Activated CD8-positive, alpha-beta memory T cell treated with anti-CD3 and anti-CD28 coated beads for 36 hours (primary cell): ENCODE measurements around the gene ITPR2. TPM values are rescaled to one million over a fixed set of nuclear protein-coding genes. Genes with fewer than 3 reads are reported as not detected.

Experiments used
- CTCF ChIA-PET: fragments of 350-600 bp; sonication (Branson Sonifier 250); formaldehyde crosslinking; loops from one replicate; lab custom pipeline; 2021; ENCODE audit warnings: antibody characterized with exemption; lab: Charles Lee
- POLR2A ChIA-PET: fragments of 350-600 bp; sonication (Branson Sonifier 250); formaldehyde crosslinking; loops from one replicate; lab custom pipeline; 2021; ENCODE audit warnings: antibody characterized with exemption; lab: Charles Lee
- total RNA-seq, 2 experiments: library from RNA; stranded (reverse); gene quantifications; one replicate each; pipeline ENCODE4 v1.2.3, GENCODE V29; 2021

The ITPR2 gene
- total RNA-seq, 2 experiments from 2014 or later = 27.0 to 28.6 TPM

DNA sequence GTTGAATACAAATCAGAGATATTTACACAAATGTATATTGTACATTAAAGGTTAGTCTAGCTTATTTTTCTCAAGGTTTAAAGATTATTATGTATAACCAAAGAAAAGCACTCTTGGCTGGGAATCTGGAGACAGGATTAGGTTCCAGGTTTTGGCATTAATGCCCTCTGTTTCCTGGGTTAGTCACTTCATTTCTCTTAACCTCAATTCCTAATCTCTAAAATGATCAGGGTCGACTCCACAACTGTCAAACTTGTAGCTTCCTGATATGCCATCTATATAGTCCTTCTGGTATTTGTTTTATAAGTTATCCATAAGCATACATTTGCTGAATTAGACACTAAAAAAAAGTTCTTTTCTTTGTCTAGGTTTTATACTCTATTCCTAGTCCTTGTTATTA, 2.6 kb downstream of the ITPR2 start:
- ChIA-PET POLR2A (no interaction called here), CTCF (no interaction called here)

DNA sequence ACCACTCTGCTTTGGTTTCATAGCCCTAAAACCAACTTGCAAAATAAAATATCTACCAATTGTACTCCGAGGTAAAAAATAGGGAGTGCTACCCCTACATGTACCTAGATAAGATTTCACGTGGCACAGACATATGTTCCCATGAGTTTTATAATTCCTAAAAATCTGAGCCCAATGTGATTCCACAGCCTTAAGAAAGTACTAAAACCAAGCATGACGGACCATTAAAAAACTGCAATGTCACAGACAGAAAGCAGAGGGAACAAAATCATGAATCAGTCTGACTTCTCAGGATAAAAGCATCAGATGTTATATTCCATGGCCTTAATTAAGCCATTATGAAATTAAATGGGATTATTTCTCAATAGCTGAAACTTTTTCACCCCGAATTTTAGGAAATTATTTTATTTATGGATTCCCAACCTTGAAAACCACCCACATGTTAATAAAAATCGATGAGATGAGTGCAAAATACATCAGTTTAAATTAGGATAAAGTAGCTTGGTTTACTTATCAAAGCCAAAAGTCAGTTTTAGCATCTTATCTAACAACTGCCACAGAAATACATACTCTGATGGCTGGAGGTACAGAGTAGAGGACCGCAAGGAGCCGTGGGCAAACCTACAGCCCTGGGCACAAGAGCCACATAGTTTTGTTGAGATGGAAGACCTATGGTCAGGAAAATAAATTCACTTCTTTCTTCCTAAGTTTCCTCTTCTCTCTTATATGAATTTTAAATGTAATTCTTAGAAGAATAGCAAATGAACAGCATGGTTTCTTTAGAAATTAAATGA, 4.5 kb downstream of the ITPR2 start:
- POLR2A ChIA-PET = no interaction called here

GRCh38 chr12:26826437-26826836, 6.6 kb downstream of the ITPR2 start:
- ChIA-PET CTCF (interaction anchor here (1.1 kb wide), 1 partner anchor 24 kb away, joined by 3 read pairs; no protein-coding TSS in a partner anchor), POLR2A (no interaction called here)

More for the DNA sequence above, 4.5 kb downstream of the ITPR2 start:
- CTCF ChIA-PET = no interaction called here

GRCh38 chr12:26825459-26826016, 7.5 kb downstream of the ITPR2 start:
- ChIA-PET CTCF (interaction anchor here (1.1 kb wide), 1 partner anchor 24 kb away, joined by 3 read pairs; no protein-coding TSS in a partner anchor), POLR2A (no interaction called here)

GRCh38 chr12:26823390-26823789, 9.6 kb downstream of the ITPR2 start:
- CTCF ChIA-PET = no interaction called here

DNA sequence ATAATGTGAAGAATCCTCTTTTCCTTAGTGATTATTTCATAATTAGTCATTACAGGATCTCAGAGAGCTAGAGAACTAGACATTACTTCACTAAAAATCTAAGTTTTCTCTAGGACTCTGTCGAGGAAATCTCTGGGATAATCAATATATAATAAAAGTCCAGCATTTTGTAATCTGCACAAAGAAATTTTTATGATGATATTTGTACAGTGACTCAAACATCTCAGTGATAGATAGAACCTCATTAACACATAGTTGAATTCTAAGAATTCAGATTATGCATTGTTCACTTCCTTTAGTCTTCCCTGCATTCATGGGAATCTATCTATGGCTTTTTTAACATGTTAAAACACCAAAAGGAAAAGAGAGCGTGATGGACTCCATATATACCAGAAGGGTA, 11.0 kb downstream of the ITPR2 start:
- ChIA-PET CTCF (no interaction called here), POLR2A (no interaction called here)

More at GRCh38 chr12:26823390-26823789, 9.6 kb downstream of the ITPR2 start:
- POLR2A ChIA-PET = no interaction called here

GRCh38 chr12:26821212-26821701, 11.7 kb downstream of the ITPR2 start:
- CTCF ChIA-PET = no interaction called here
- POLR2A ChIA-PET = no interaction called here

GRCh38 chr12:26818636-26819035, 14.4 kb downstream of the ITPR2 start:
- ChIA-PET POLR2A (no interaction called here), CTCF (no interaction called here)

GRCh38 chr12:26818201-26818600, 14.8 kb downstream of the ITPR2 start:
- ChIA-PET CTCF (no interaction called here), POLR2A (no interaction called here)

DNA sequence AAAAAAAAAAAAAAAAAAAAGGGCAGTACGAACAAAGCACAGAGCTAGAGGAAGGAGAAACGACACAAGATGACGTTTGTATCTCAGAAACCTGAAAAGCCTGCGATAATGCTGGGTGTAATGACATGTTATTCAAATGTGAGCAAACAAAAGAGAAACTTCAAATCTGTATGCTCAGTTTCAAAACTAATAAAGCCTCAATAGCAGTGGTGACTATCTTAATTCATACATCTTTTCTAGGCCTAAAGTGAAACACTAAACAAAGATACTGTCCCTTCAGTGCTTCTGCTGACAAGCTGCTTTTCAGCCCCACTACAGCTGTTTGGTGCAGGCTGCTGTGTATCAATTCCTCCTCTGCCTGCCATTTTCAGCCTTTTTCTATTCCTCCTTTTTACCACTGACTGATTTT, 15.8 kb downstream of the ITPR2 start:
- POLR2A ChIA-PET = no interaction called here
- CTCF ChIA-PET = no interaction called here

- ChIA-PET POLR2A (no interaction called here), CTCF (no interaction called here)
Measured at GRCh38 chr12:26813812-26814211, 19.2 kb downstream of the ITPR2 start.

- CTCF ChIA-PET = no interaction called here
- POLR2A ChIA-PET = no interaction called here
Measured at GRCh38 chr12:26810330-26810729, 22.7 kb downstream of the ITPR2 start.

- ChIA-PET POLR2A (no interaction called here), CTCF (no interaction called here)
Measured at GRCh38 chr12:26809611-26810285, 23.2 kb downstream of the ITPR2 start.

- POLR2A ChIA-PET = interaction anchor here (0.6 kb wide), 1 partner anchor 24 kb away, joined by 5 read pairs; the partner anchor contains the start of gene ITPR2
- CTCF ChIA-PET = no interaction called here
Measured at GRCh38 chr12:26808766-26809476, 24.1 kb downstream of the ITPR2 start.

- ChIA-PET CTCF (interaction anchor here (0.6 kb wide), 1 partner anchor 17 kb away, joined by 3 read pairs; no protein-coding TSS in a partner anchor), POLR2A (no interaction called here)
Measured at GRCh38 chr12:26807292-26807691, 25.7 kb downstream of the ITPR2 start.

DNA sequence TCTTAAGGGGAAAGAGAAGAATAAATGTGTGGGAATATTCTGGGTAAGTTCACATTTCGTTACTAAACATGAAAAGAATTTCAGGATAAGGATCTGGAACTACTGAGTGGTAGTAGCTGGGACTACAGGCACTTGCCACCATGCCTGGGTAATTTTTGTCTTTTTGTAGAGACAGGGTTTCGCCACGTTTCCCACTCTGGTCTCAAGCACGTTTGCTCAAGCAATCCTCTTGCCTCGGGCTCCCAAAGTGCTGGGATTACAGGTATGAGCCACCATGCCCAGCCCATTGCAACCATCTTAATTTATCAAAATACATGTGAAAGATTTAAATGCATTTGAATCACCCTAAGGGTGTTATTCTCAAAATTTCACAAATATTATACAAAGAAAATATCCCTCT, 26.4 kb downstream of the ITPR2 start:
- POLR2A ChIA-PET = no interaction called here
- CTCF ChIA-PET = no interaction called here

DNA sequence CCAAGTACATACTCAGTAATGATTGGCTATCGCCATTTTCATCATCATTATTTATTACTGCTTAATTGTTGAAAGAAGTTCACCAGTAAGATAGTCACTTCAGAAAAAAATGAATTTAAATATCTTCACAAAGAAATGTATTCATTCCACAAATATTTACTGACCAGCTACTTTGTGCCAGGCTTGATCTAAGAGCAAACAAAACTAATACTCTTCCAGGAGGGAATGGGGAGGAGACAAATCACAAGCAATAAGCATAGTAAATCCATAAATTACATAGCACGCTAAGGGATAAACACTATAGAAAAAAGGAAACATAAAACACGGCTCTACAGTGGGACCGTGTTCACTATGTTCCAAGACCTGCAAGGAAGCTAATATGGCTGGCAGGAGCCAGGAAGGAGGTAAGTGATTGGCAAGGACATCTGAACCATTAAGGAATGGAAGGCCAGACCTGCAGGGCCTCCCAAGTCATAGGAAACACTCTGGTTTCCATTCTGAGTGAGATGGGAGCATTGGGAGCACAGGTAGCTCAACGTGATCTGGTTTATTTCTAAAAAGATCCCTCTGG, 27.5 kb downstream of the ITPR2 start:
- ChIA-PET POLR2A (interaction anchor here (0.6 kb wide), 1 partner anchor 19 kb away, joined by 12 read pairs; no protein-coding TSS in a partner anchor), CTCF (no interaction called here)

- POLR2A ChIA-PET = no interaction called here
- CTCF ChIA-PET = interaction anchor here (0.7 kb wide), 1 partner anchor 11 kb away, joined by 3 read pairs; no protein-coding TSS in a partner anchor
Measured at GRCh38 chr12:26803552-26803951, 29.4 kb downstream of the ITPR2 start.

DNA sequence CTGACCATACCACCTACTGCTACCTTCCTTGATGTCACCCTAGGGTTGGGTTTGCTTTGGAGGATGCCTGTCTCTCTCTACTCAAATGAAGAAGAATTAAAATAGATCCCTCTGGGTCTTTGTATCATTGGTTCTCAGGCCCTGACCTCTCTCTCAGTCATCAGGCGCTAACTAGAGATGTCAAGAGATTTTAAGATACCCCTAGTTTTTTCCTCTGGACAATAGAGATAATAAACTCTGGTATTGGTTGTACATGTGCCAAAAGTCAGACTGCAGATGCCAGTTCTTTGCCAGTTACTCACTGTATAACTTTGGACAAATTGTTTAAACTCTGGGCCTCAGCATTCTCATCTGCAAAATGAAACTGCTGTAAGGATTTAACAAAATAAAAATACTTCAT, 31.5 kb downstream of the ITPR2 start:
- CTCF ChIA-PET = interaction anchor here (0.9 kb wide), 1 partner anchor 24 kb away, joined by 3 read pairs; no protein-coding TSS in a partner anchor
- POLR2A ChIA-PET = no interaction called here
